GM06990 (cell line): ENCODE data around the gene MAD1L1.

Experiments
- DNase-seq: peaks from one replicate; pipeline ENCODE4 v3.0.0-alpha.2; 2011; ENCODE audit not compliant: insufficient read length; ENCODE audit errors: extremely low read depth
- H3K27me3 ChIP-seq: replicated peaks from 2 replicates; pipeline ENCODE4 v1.6.0; 2011; ENCODE audit warnings: low read length; ENCODE audit not compliant: control insufficient read depth, insufficient read depth
- H3K36me3 ChIP-seq: 2 replicates; pipeline ENCODE4 v1.5.1; 2011; ENCODE audit warnings: low read length; ENCODE audit not compliant: control insufficient read depth, insufficient read depth
- H3K4me3 ChIP-seq: replicated peaks from 2 replicates; pipeline ENCODE4 v1.5.1; 2011; ENCODE audit warnings: low read depth, mild to moderate bottlenecking, control low read depth, low read length
- TF ChIP-seq, protein P1 (sequence below): IDR thresholded peaks from 2 replicates; pipeline ENCODE4 v1.5.1; 2011; ENCODE audit warnings: low read length, control low read depth, mild to moderate bottlenecking, inconsistent platforms; ENCODE audit not compliant: insufficient read depth, poor library complexity, severe bottlenecking

The MAD1L1 gene

DNA sequence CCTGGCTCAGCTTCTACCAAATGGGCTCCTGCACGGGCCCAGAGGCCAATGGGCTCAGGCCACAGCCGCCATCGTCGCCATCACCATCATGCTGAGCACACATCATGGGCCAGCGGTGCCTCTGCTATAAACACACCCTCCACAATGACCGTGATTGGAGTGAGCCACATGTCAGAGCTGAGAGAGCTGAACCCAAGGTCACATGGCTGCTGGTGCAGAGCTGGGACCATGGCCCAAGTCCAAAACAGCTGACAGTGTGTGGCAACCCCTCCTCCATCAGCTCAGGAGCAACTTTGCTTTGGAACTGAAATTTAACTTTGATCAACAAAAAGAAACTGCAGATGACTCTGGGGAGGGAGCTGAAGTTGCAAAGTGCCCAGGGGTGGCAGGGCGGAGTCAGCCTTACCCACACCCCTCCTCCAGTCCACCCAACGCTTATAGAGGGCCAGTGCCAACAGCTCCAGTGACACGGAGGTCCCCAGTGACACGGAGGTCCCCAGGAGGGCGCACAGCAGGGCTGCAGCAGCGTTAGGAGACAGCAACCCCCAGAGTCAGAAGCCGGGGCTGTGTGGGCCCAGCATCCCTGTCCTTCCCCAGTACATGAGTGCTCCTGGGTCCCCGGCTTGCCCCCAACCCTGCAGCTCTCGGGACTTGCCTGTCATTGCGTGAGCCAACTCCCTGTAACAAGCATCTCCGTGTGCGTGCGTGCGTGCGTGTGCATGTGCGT lies 313.0 kb downstream of the MAD1L1 start:
- TF ChIP-seq, protein P1, sequence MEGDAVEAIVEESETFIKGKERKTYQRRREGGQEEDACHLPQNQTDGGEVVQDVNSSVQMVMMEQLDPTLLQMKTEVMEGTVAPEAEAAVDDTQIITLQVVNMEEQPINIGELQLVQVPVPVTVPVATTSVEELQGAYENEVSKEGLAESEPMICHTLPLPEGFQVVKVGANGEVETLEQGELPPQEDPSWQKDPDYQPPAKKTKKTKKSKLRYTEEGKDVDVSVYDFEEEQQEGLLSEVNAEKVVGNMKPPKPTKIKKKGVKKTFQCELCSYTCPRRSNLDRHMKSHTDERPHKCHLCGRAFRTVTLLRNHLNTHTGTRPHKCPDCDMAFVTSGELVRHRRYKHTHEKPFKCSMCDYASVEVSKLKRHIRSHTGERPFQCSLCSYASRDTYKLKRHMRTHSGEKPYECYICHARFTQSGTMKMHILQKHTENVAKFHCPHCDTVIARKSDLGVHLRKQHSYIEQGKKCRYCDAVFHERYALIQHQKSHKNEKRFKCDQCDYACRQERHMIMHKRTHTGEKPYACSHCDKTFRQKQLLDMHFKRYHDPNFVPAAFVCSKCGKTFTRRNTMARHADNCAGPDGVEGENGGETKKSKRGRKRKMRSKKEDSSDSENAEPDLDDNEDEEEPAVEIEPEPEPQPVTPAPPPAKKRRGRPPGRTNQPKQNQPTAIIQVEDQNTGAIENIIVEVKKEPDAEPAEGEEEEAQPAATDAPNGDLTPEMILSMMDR = no peak
- peaks cover 10% of the 10 kb centered on the region for H3K36me3 ChIP-seq
- no peak for DNase-seq
- H3K4me3 ChIP-seq = no peak overlapping the region
- no peaks in the 10 kb centered on the region for H3K27me3 ChIP-seq

DNA sequence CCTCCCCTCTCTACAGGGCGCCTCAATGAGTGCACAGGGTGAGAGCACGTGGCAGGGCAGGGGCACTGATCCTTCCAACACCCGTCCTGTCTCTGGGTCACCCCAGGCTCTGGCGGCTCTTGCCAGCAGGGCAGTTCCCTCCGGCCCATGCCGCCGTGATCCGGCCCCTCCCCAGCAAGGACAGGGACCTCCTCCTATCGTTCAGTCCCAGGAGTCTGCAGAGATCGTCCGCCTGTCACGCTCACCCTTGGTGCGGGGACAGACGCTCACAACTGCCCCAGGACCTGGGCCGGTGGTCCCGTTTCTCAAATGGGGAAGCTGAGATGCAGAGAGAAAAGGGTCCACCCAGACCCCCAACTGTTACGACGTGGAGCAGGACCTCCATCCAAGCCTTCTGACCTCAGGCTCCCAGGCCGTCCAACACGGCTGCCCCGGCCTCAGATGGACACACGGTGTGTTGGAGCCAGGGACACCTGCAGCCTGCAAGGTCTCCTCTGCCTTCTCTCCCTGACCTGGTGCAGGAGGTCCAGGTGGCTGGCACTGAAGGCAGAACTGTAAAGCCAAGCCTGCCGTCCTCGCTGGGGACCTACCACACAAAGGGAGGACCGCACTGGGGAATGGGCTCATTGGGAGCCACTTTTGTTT lies 313.7 kb downstream of the MAD1L1 start:
- no peaks in the 10 kb centered on the region for H3K27me3 ChIP-seq
- H3K36me3 ChIP-seq = peaks cover 10% of the 10 kb centered on the region
- H3K4me3 ChIP-seq = no peak overlapping the region
- TF ChIP-seq, protein P1 = no peak
- no peak for DNase-seq

DNA sequence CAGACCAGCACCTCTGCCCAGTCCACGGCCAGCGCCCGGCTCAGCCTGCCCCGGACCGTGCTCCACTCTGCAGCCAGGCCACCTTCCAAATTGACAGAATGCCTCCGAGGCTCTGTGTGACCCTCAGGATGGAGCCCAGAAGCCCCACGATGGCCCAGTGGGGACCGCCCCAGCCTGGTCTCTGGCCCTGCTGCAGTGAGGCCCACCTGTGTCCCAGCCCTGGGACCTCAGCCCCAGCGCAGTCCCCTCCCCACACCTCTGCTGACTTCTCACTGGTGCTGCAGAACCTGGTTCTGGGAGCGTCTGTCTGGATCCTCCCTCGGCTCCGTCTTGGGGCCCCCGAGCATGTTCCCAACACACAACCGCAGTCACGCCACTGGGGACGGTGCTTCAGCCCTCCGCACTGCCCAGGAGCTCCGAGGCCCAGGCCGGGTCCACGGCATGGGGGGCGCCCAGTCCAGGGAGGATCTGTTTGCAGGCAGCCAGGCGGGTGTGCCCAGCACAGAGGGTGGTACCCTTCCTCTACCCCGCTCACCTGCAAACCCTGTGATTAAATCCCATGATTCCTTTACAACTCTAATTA lies 314.6 kb downstream of the MAD1L1 start:
- Histone ChIP-seq H3K4me3 (no peak overlapping the region), H3K27me3 (no peaks in the 10 kb centered on the region), H3K36me3 (peaks cover 7% of the 10 kb centered on the region)
- TF ChIP-seq, protein P1 = no peak
- DNase-seq = no peak

DNA sequence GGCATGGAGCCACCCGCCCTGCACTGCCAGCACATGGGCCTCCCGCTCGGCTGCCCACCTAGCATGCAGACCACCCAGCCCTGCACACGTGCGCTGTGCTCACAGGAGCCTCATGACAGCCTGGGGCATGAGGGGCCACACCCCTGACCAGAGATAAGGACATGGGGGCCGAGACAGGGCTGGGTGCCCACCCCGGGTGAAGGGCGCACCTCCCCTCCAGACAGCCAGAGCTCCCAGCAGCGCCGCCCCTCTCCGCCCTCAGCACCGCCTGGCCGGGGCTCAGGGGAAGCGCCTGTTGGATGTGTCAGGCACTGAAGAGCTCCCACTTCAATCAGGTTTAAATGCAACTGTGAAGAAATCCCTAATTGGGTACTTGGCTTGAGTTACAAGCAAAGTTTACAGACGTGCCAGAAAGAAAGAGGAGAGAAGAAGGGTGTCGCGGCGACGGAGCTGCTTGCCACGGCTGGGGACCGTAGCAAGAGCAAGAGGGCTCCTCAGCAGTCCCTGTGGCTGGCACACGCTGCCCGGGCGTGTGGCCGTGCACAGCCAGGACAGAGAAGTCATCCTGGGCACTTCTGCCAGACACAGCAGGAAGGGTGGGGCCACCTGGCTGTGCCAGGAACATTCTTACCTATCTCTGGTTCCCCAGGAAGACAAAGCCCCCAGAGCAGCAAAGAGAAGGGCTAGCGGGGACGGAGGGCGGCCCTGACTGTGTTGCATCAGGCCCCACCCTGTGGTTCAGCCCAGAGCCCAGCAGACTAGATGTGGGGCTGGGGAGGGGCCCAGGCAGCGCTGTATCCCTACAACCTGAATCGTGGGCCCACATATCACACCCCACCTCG lies 315.3 kb downstream of the MAD1L1 start:
- Histone ChIP-seq H3K36me3 (peaks cover 6% of the 10 kb centered on the region), H3K27me3 (no peaks in the 10 kb centered on the region), H3K4me3 (no peak overlapping the region)
- TF ChIP-seq, protein P1 = no peak
- no peak for DNase-seq

- no peak for DNase-seq
- TF ChIP-seq, protein P1 = no peak
- Histone ChIP-seq H3K4me3 (no peak overlapping the region), H3K27me3 (no peaks in the 10 kb centered on the region), H3K36me3 (peaks cover 5% of the 10 kb centered on the region)
Measured at GRCh38 chr7:1916601-1916970, 316.2 kb downstream of the MAD1L1 start.
